Endothelial cell of umbilical vein (primary cell): Measurements from ENCODE around the gene PIMREG. TPM values are rescaled to one million over a fixed set of nuclear protein-coding genes. Genes with fewer than 3 reads are reported as not detected.

Experiments used
- BruUV-seq: library from RNA; stranded (reverse); fragments of 400-500 nt; replicated peaks from 2 replicates; lab custom pipeline; 2021; lab: Mats Ljungman, UMichigan
- CTCF ChIA-PET: fragments of 300-600, 350-600 bp; sonication (Branson Sonifier 250); formaldehyde crosslinking; loops from one replicate; lab custom pipeline; 2021; ENCODE audit warnings: antibody characterized with exemption, inconsistent platforms; lab: Charles Lee
- POLR2A ChIA-PET: fragments of 300-600, 350-600 bp; sonication (Branson Sonifier 250); formaldehyde crosslinking; loops from one replicate; lab custom pipeline; 2021; ENCODE audit warnings: antibody characterized with exemption, inconsistent platforms; lab: Charles Lee
- DNase-seq: peaks from one replicate; pipeline ENCODE4 v3.0.0-alpha.2; 2011; ENCODE audit warnings: low read depth, low spot score
- FAIRE-seq: peaks from 2 replicates; lab custom pipeline; 2011; peaks lifted over from hg19 to GRCh38; lab: Jason Lieb, UNC
- H2AFZ ChIP-seq: 2 replicates; pipeline ENCODE4 v1.6.0; 2012; ENCODE audit warnings: low read depth, low read length, control low read depth, inconsistent platforms
- H3K27ac ChIP-seq: 2 replicates; pipeline ENCODE4 v1.5.1; 2011; ENCODE audit warnings: low read depth, mild to moderate bottlenecking, control low read depth, low read length, moderate library complexity; ENCODE audit not compliant: insufficient read depth
- H3K27me3 ChIP-seq, 2 experiments: 2 replicates each; pipeline versions ENCODE4 v1.6.0 to v1.6.1; 2011; ENCODE audit warnings: low read length in 2 of 2, mixed read lengths in 1 of 2; ENCODE audit not compliant: control insufficient read depth in 2 of 2, insufficient read depth in 2 of 2
- H3K36me3 ChIP-seq, 2 experiments: 2 replicates in 1 of 2; 3 replicates in 1 of 2; pipeline ENCODE4 v1.5.1; 2011; ENCODE audit warnings: low read length in 2 of 2, mild to moderate bottlenecking in 1 of 2, moderate library complexity in 1 of 2; ENCODE audit not compliant: control insufficient read depth in 2 of 2, insufficient read depth in 2 of 2; ENCODE audit errors: extremely low read depth in 1 of 2
- H3K4me1 ChIP-seq: 3 replicates; pipeline ENCODE4 v1.5.1; 2011; ENCODE audit warnings: mild to moderate bottlenecking, low read length; ENCODE audit not compliant: control insufficient read depth, insufficient read depth; ENCODE audit errors: extremely low read depth
- H3K4me2 ChIP-seq: 2 replicates; pipeline ENCODE4 v1.6.1; 2011; ENCODE audit warnings: low read length, control low read depth, mixed read lengths; ENCODE audit not compliant: insufficient read depth
- H3K4me3 ChIP-seq, 3 experiments: fragments of 200-600 bp in 1 of 3; sonication (generic), shearing (Covaris generic) in 1 of 3; replicated peaks in 1 of 3; 2 replicates each; pipeline ENCODE4 v1.5.1; 2011 to 2016; ENCODE audit warnings: control low read depth in 3 of 3, low read length in 3 of 3, mild to moderate bottlenecking in 2 of 3, inconsistent platforms in 1 of 3, low read depth in 1 of 3, moderate library complexity in 1 of 3; ENCODE audit not compliant: insufficient read depth in 1 of 3
- H3K79me2 ChIP-seq: 2 replicates; pipeline ENCODE4 v1.6.0; 2012; ENCODE audit warnings: low read length, inconsistent platforms; ENCODE audit not compliant: control insufficient read depth, insufficient read depth
- H3K9ac ChIP-seq: replicated peaks from 2 replicates; pipeline ENCODE3; 2011; ENCODE audit warnings: low read length, control low read depth; ENCODE audit not compliant: insufficient read depth; ENCODE audit errors: extremely low read depth
- H3K9me1 ChIP-seq: replicated peaks from 3 replicates; pipeline ENCODE4 v1.6.0; 2011; ENCODE audit warnings: mild to moderate bottlenecking, low read length; ENCODE audit not compliant: control insufficient read depth, insufficient read depth; ENCODE audit errors: extremely low read depth
- H3K9me3 ChIP-seq: replicated peaks from 2 replicates; pipeline ENCODE4 v1.5.1; 2012; ENCODE audit warnings: low read length, inconsistent platforms; ENCODE audit not compliant: control insufficient read depth, insufficient read depth
- H4K20me1 ChIP-seq: replicated peaks from 2 replicates; pipeline ENCODE3; 2011; ENCODE audit warnings: mild to moderate bottlenecking, low read length; ENCODE audit not compliant: control insufficient read depth, insufficient read depth; ENCODE audit errors: extremely low read depth
- EZH2 ChIP-seq: IDR thresholded peaks from 2 replicates; pipeline ENCODE4 v1.6.1; 2012; ENCODE audit warnings: borderline replicate concordance, low read depth, mild to moderate bottlenecking, moderate library complexity, low read length, inconsistent platforms; ENCODE audit not compliant: severe bottlenecking
- FOS ChIP-seq: IDR thresholded peaks from 2 replicates; pipeline ENCODE4 v1.6.1; 2011; ENCODE audit warnings: mild to moderate bottlenecking, low read length, moderate library complexity, borderline replicate concordance; ENCODE audit not compliant: insufficient read depth
- GATA2 ChIP-seq: IDR thresholded peaks from 2 replicates; pipeline ENCODE4 v1.7.0; 2011; ENCODE audit warnings: low read depth, mild to moderate bottlenecking, moderate library complexity, mixed read lengths, low read length; ENCODE audit not compliant: insufficient read length, insufficient read depth
- JUN ChIP-seq: IDR thresholded peaks from 2 replicates; pipeline ENCODE4 v1.6.1; 2011; ENCODE audit warnings: borderline replicate concordance, low read depth; ENCODE audit not compliant: insufficient read length, insufficient read depth
- MYC ChIP-seq: IDR thresholded peaks from one replicate; pipeline ENCODE4 v1.6.1; 2011; ENCODE audit warnings: mild to moderate bottlenecking, low read depth, low read length
- POLR2A ChIP-seq: IDR thresholded peaks from 2 replicates; pipeline ENCODE4 v1.6.1; 2012; ENCODE audit warnings: low read depth, mild to moderate bottlenecking, control low read depth, low read length
- POLR2AphosphoS5 ChIP-seq: IDR thresholded peaks from 2 replicates; pipeline ENCODE4 v1.6.1; 2012; ENCODE audit warnings: low read depth, mild to moderate bottlenecking, control low read depth, low read length, moderate library complexity; ENCODE audit not compliant: insufficient read depth
- dilution Hi-C: fragments of 300-500 bp; cut with MboI; formaldehyde crosslinking; loops from one replicate; pipeline ENCODE4 v1.15.0; 2019; ENCODE audit warnings: low sequenced_read_pairs; ENCODE audit not compliant: extremely low pct_ligation_motif_present
- intact Hi-C: fragments of 100-400 bp; cut with micrococcal nuclease; formaldehyde crosslinking; loops from one replicate; pipeline ENCODE4 v1.10.0; 2022
- polyA plus RNA-seq, 4 experiments: library from polyadenylated mRNA; depleted of rRNA in 3 of 4; stranded (reverse) in 3 of 4; unstranded in 1 of 4; fragments of >200 nt; gene quantifications; 2 replicates each; pipeline versions ENCODE4 v1.2.1 to v1.2.3, GENCODE V29; 2011 to 2012; ENCODE audit warnings: missing spikeins in 1 of 4
- total RNA-seq: library from RNA; stranded (reverse); gene quantifications from 2 replicates; pipeline ENCODE4 v1.2.3, GENCODE V29; 2021
- TF ChIP-seq, protein P1 (sequence below), 2 donors: IDR thresholded peaks; 1 replicate in 1 of 2; 2 replicates in 1 of 2; pipeline ENCODE4 v1.5.1; 2011; ENCODE audit warnings: low read length in 2 of 2, mild to moderate bottlenecking in 2 of 2, moderate library complexity in 2 of 2, control low read depth in 1 of 2, inconsistent platforms in 1 of 2, low read depth in 1 of 2; ENCODE audit not compliant: insufficient read depth in 1 of 2; ENCODE audit errors: extremely low read depth in 1 of 2
- TF ChIP-seq, protein P2 (sequence below): IDR thresholded peaks from 2 replicates; pipeline ENCODE4 v1.6.1; 2011; ENCODE audit not compliant: insufficient read depth, insufficient read length

Gene PIMREG
- total and polyA plus RNA-seq, 2 donors (not counting 3 experiments of a cell fraction or from before 2014, with no cell fraction given): 26.3 to 37.7 TPM

DNA sequence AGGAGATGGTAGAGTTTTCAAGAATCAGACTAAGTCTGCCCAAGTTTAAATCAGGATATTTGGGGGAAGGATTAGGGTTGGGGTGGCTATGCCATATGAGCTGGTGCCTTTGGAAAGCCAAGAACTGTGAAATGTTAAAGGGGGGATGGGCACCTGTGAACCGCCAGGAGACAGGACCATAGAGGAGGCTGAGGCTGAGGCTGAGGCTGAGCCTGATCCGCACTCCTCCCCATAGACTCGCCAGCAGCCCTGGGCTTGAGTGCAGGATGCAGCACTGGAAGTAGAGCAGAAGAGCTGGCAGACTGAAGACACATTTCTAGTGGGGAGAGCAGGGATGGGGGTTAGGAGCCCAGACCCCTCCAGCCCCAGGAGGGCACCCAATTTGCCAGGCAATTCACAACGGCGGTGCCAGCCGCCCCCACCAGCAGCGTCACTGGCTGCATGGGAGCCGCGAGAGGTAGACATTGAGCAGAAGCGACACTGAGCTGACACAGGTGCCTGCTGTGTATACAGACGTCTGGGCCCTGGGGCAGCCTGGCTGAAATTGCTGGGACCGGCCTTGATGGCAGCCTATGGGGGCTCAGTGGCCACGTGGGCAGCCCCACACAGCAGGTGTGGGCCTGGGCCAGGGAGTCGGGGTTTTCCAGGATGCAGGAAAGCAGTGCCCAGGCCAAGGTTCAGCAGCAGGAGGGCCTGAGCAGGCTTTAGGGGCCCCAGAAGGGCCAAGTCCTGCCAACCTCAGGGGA, 9.2 kb downstream of the PIMREG start:
- H3K79me2 ChIP-seq: no peaks in the 10 kb centered on the region
- DNase-seq (no peak), FAIRE-seq (no peak)
- H3K9me1 ChIP-seq: no peaks in the 10 kb centered on the region
- H3K9me3 ChIP-seq: no peaks in the 10 kb centered on the region
- CTCF ChIA-PET: interaction anchor here (1.9 to 2.0 kb wide), 2 partner anchors 17 to 20 kb away, joined by 6 to 10 read pairs; no protein-coding TSS in a partner anchor
- H2AFZ ChIP-seq: no peak overlapping the region
- intact Hi-C loops (no loop called here), dilution Hi-C loops (no loop called here)
- no TSS peak for BruUV-seq
- no peaks in the 10 kb centered on the region for H4K20me1 ChIP-seq
- H3K4me1 ChIP-seq: peaks cover 20% of the 10 kb centered on the region
- H3K9ac ChIP-seq: no peak overlapping the region
- H3K36me3 ChIP-seq: no peaks in the 10 kb centered on the region
- TF ChIP-seq, protein P1, sequence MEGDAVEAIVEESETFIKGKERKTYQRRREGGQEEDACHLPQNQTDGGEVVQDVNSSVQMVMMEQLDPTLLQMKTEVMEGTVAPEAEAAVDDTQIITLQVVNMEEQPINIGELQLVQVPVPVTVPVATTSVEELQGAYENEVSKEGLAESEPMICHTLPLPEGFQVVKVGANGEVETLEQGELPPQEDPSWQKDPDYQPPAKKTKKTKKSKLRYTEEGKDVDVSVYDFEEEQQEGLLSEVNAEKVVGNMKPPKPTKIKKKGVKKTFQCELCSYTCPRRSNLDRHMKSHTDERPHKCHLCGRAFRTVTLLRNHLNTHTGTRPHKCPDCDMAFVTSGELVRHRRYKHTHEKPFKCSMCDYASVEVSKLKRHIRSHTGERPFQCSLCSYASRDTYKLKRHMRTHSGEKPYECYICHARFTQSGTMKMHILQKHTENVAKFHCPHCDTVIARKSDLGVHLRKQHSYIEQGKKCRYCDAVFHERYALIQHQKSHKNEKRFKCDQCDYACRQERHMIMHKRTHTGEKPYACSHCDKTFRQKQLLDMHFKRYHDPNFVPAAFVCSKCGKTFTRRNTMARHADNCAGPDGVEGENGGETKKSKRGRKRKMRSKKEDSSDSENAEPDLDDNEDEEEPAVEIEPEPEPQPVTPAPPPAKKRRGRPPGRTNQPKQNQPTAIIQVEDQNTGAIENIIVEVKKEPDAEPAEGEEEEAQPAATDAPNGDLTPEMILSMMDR (IDR thresholded peaks at IDR 0.05; ENCODE audit: extremely low read depth in 1 of 2, insufficient read depth in 1 of 2, low read depth in 1 of 2, low read length in 2 of 2): no peak
- TF ChIP-seq POLR2AphosphoS5 (no peak), EZH2 (no peak), FOS (no peak), MYC (no peak), GATA2 (no peak), JUN (no peak), POLR2A (no peak)
- TF ChIP-seq, protein P2, sequence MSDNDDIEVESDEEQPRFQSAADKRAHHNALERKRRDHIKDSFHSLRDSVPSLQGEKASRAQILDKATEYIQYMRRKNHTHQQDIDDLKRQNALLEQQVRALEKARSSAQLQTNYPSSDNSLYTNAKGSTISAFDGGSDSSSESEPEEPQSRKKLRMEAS: no peak
- H3K4me2 ChIP-seq: no peak overlapping the region
- POLR2A ChIA-PET: interaction anchor here (0.6 kb wide), 1 partner anchor 151 kb away, joined by 5 read pairs; no protein-coding TSS in a partner anchor
- peaks cover 0 to 3% of the 10 kb centered on the region in 2 experiments for H3K27me3 ChIP-seq
- H3K27ac ChIP-seq: no peak overlapping the region
- no peak overlapping the region for H3K4me3 ChIP-seq
